ENCODE data around the gene ZNF526.

ZNF526 gene

GRCh38 chr19:42219812-42220750 is at the start of gene ZNF526:
ZNF526 (plus strand) TSS chr19:42220312; CDS start chr19:42224404, 4,092 bp downstream.
- Histone ChIP-seq H3K9me3 (ENCODE audit: control insufficient read depth, insufficient read depth, low read depth, low read length) (no peaks in the 10 kb centered on the region), H3K4me1 (ENCODE audit: control insufficient read depth, insufficient read depth, low read length) (peaks cover 23% of the 10 kb centered on the region), H3K36me3 (ENCODE audit: control insufficient read depth in 2 of 2, insufficient read depth in 1 of 2, low read length in 2 of 2) (peaks cover 25 to 32% of the 10 kb centered on the region in 2 experiments), H3K27ac (ENCODE audit: extremely low read depth, low read depth, low read length) (peak within 1 kb of the TSS; percentile 89), H3K4me3 (ENCODE audit: low read depth, low read length) (peak within 1 kb of the TSS; percentile 87)
- CTCF ChIA-PET, result interaction anchor here (0.6 to 3.5 kb wide), 6 partner anchors 9 to 88 kb away, joined by 3 to 16 read pairs (median 5); partner anchors contain the start of genes GSK3A and POU2F2
- POLR2A ChIA-PET, result interaction anchor here (0.6 to 6.0 kb wide), 11 partner anchors 10 to 24 kb away, joined by 3 to 67 read pairs (median 4); partner anchors contain the start of gene GSK3A
- TF ChIP-seq ZNF521 (tag by site-specific recombination; IDR thresholded peaks at IDR 0.05) (no peak), ZBTB21 (tag by site-specific recombination; IDR thresholded peaks at IDR 0.05) (peak; percentile 64; the same call in 1 of the 2 replicates), ZNF335 (tag by site-specific recombination; conservative IDR thresholded peaks at IDR 0.05) (peak; percentile 92), ZNF629 (tag by site-specific recombination; IDR thresholded peaks at IDR 0.05) (peak; percentile 76), ZNF610 (tag by site-specific recombination; IDR thresholded peaks at IDR 0.05; ENCODE audit: borderline replicate concordance) (peak; percentile 96), BCL6B (tag by site-specific recombination; IDR thresholded peaks at IDR 0.05) (no peak), ZNF132 (tag by site-specific recombination; IDR thresholded peaks at IDR 0.05; ENCODE audit: borderline replicate concordance) (no peak), GLI2 (tag by site-specific recombination; IDR thresholded peaks at IDR 0.05; ENCODE audit: borderline replicate concordance, low read depth) (no peak), MZF1 (tag by site-specific recombination; IDR thresholded peaks at IDR 0.05; ENCODE audit: borderline replicate concordance) (peak; percentile 77; the same call in 1 of the 2 replicates), ZNF621 (tag by site-specific recombination; IDR thresholded peaks at IDR 0.05) (no peak), ZNF423 (tag by site-specific recombination; IDR thresholded peaks at IDR 0.05) (no peak), ZNF202 (tag by site-specific recombination; IDR thresholded peaks at IDR 0.05; ENCODE audit: borderline replicate concordance) (no peak), ZNF449 (tag by site-specific recombination; IDR thresholded peaks at IDR 0.05) (0 out of 2 replicates have a peak, but pooled peaks have one; percentile 11), ZBTB7A (tag by site-specific recombination; IDR thresholded peaks at IDR 0.05; ENCODE audit: low read depth) (peak; percentile 99), ZNF26 (tag by site-specific recombination; IDR thresholded peaks at IDR 0.05) (no peak), ZBTB11 (tag by site-specific recombination; conservative IDR thresholded peaks at IDR 0.05; ENCODE audit: low read depth) (peak; percentile 78), ZNF580 (tag by site-specific recombination; IDR thresholded peaks at IDR 0.05) (peak; percentile 64; the same call in 1 of the 2 replicates), ZNF600 (tag by site-specific recombination; IDR thresholded peaks at IDR 0.05) (peak; percentile 84), ZSCAN4 (tag by site-specific recombination; IDR thresholded peaks at IDR 0.05) (no peak), ZFP37 (tag by site-specific recombination; IDR thresholded peaks at IDR 0.05) (0 out of 2 replicates have a peak, but pooled peaks have one; percentile 31), ZNF248 (tag by site-specific recombination; IDR thresholded peaks at IDR 0.05) (no peak), ZNF585B (tag by site-specific recombination; IDR thresholded peaks at IDR 0.05) (no peak), ZNF560 (tag by site-specific recombination; IDR thresholded peaks at IDR 0.05; ENCODE audit: borderline replicate concordance) (no peak), ZNF19 (tag by site-specific recombination; IDR thresholded peaks at IDR 0.05; ENCODE audit: low read depth) (no peak), ZBTB17 (tag by site-specific recombination; IDR thresholded peaks at IDR 0.05) (peak; percentile 89), ZNF76 (tag by site-specific recombination; IDR thresholded peaks at IDR 0.05; ENCODE audit: borderline replicate concordance, low read depth) (peak; percentile 46; the same call in 1 of the 2 replicates), KLF10 (tag by site-specific recombination; IDR thresholded peaks at IDR 0.05) (0 out of 2 replicates have a peak, but pooled peaks have one; percentile 24)

All from HEK293 (cell line).